A673 (cell line): Measurements from ENCODE around the gene MYEOV. TPM values are rescaled to one million over a fixed set of nuclear protein-coding genes. Genes with fewer than 3 reads are reported as not detected.
A peak's percentile ranks its signal among the peaks of the same experiment; 100 is the strongest.

Experiments
- BruUV-seq: library from RNA; stranded (reverse); fragments of 400-500 nt; replicated peaks from 2 replicates; lab custom pipeline; 2021; lab: Mats Ljungman, UMichigan
- CTCF ChIA-PET: fragments of 300-600 bp; sonication (Branson Sonifier 250); formaldehyde crosslinking; loops from one replicate; lab custom pipeline; 2022; ENCODE audit warnings: antibody characterized with exemption; lab: Charles Lee
- POLR2A ChIA-PET: fragments of 300-600 bp; sonication (Branson Sonifier 250); formaldehyde crosslinking; loops from one replicate; lab custom pipeline; 2022; ENCODE audit warnings: antibody characterized with exemption; ENCODE audit not compliant: low non-redundant PET; lab: Charles Lee
- DNase-seq: peaks from one replicate; pipeline ENCODE4 v3.0.0-alpha.2; 2015; ENCODE audit warnings: low spot score
- H3K27ac ChIP-seq: fragments of 200-600 bp; sonication (generic); 2 replicates; pipeline ENCODE4 v1.5.1; 2016; ENCODE audit warnings: mixed run types, low read depth, mild to moderate bottlenecking, mixed read lengths, antibody characterized with exemption, low read length; ENCODE audit not compliant: poor library complexity, severe bottlenecking
- H3K27me3 ChIP-seq: fragments of 200-600 bp; sonication (generic); replicated peaks from 2 replicates; pipeline ENCODE4 v1.6.1; 2017; ENCODE audit warnings: mixed run types, low read depth, mild to moderate bottlenecking, mixed read lengths, antibody characterized with exemption, low read length; ENCODE audit not compliant: insufficient read depth, poor library complexity
- H3K36me3 ChIP-seq: fragments of 200-600 bp; sonication (generic); 2 replicates; pipeline ENCODE4 v1.6.1; 2016; ENCODE audit warnings: mixed run types, mild to moderate bottlenecking, mixed read lengths, antibody characterized with exemption, low read length; ENCODE audit not compliant: insufficient read depth, poor library complexity, severe bottlenecking
- H3K4me1 ChIP-seq: fragments of 200-600 bp; sonication (generic); 2 replicates; pipeline ENCODE4 v1.6.1; 2017; ENCODE audit warnings: mixed run types, mild to moderate bottlenecking, mixed read lengths, antibody characterized with exemption, low read length; ENCODE audit not compliant: insufficient read depth, poor library complexity, severe bottlenecking
- H3K4me3 ChIP-seq: fragments of 200-600 bp; sonication (generic); 2 replicates; pipeline ENCODE4 v1.5.1; 2016; ENCODE audit warnings: low read depth, mixed run types, mild to moderate bottlenecking, mixed read lengths, low read length; ENCODE audit not compliant: poor library complexity, severe bottlenecking
- H3K9me3 ChIP-seq: fragments of 200-600 bp; sonication (generic); 2 replicates; pipeline ENCODE4 v1.6.1; 2016; ENCODE audit warnings: mixed run types, low read depth, mild to moderate bottlenecking, mixed read lengths, antibody characterized with exemption, low read length; ENCODE audit not compliant: poor library complexity, severe bottlenecking
- CTCF ChIP-seq: fragments of 300-800, 200-600 bp; sonication (generic); conservative IDR thresholded peaks from 2 replicates; pipeline ENCODE4 v1.5.1; 2017; ENCODE audit warnings: low read depth, mild to moderate bottlenecking, antibody characterized with exemption, low read length, moderate library complexity, mixed read lengths
- EZH2 ChIP-seq: fragments of 200-600 bp; sonication (generic); IDR thresholded peaks from 2 replicates; pipeline ENCODE4 v1.6.1; 2017; ENCODE audit warnings: borderline replicate concordance, low read depth, mild to moderate bottlenecking, mixed read lengths, antibody characterized with exemption, low read length; ENCODE audit not compliant: poor library complexity, severe bottlenecking
- intact Hi-C: fragments of 100-400 bp; cut with micrococcal nuclease; formaldehyde crosslinking; loops from one replicate; pipeline ENCODE4 v1.10.0; 2022; ENCODE audit not compliant: unreplicated experiment
- total RNA-seq: library from RNA; stranded (reverse); gene quantifications from 2 replicates; pipeline ENCODE4 v1.2.3, GENCODE V29; 2021

Gene MYEOV
- total RNA-seq, 1 experiment from 2014 or later = 174 TPM

- POLR2A ChIA-PET = no interaction called here
- H3K4me1 ChIP-seq = peaks cover 75% of the 10 kb centered on the region
- H3K4me3 ChIP-seq = no peak overlapping the region
- H3K9me3 ChIP-seq = no peaks in the 10 kb centered on the region
- TF ChIP-seq CTCF (no peak), EZH2 (no peak)
- CTCF ChIA-PET = interaction anchor here (1.0 to 1.4 kb wide), 3 partner anchors 43 to 311 kb away, joined by 3 to 4 read pairs (median 4); no protein-coding TSS in a partner anchor
- BruUV-seq = TSS peak; percentile 85
- no peak for DNase-seq
- peaks cover 35% of the 10 kb centered on the region for H3K36me3 ChIP-seq
- peak overlapping the region; percentile 94 for H3K27ac ChIP-seq
- intact Hi-C loops = loop anchor here (5.0 kb wide), 1 partner anchor 326 kb away; no protein-coding TSS in a partner anchor
- no peaks in the 10 kb centered on the region for H3K27me3 ChIP-seq
Observed at GRCh38 chr11:69310934-69311766, 17.2 kb downstream of the MYEOV start.

- POLR2A ChIA-PET = interaction anchor here (0.5 to 0.7 kb wide), 7 partner anchors 12 to 1086 kb away, joined by 4 to 7 read pairs (median 5); partner anchors contain the start of gene MYEOV
- no peak for TF ChIP-seq CTCF
- no peak for TF ChIP-seq EZH2
- no peaks in the 10 kb centered on the region for H3K9me3 ChIP-seq
- H3K27ac ChIP-seq = peak overlapping the region; percentile 94
- peak; percentile 100 for DNase-seq
- H3K27me3 ChIP-seq = no peaks in the 10 kb centered on the region
- BruUV-seq = no TSS peak
- peaks cover 76% of the 10 kb centered on the region for H3K4me1 ChIP-seq
- CTCF ChIA-PET = interaction anchor here (0.6 to 1.4 kb wide), 5 partner anchors 19 to 310 kb away, joined by 3 to 4 read pairs (median 3); no protein-coding TSS in a partner anchor
- intact Hi-C loops = loop anchor here (1.0 to 5.0 kb wide), 2 partner anchors 310 to 325 kb away; no protein-coding TSS in a partner anchor
- H3K36me3 ChIP-seq = peaks cover 35% of the 10 kb centered on the region
- no peak overlapping the region for H3K4me3 ChIP-seq
Observed at GRCh38 chr11:69311767-69312385, 17.9 kb downstream of the MYEOV start.
